Endothelial cell (in vitro differentiated cells): ENCODE measurements around the gene UTP18. TPM values are rescaled to one million over a fixed set of nuclear protein-coding genes. Genes with fewer than 3 reads are reported as not detected.

Experiments used
- DNase-seq: peaks from one replicate; pipeline ENCODE4 v3.0.0; 2021; ENCODE audit warnings: low spot score
- H3K27ac Mint-ChIP-seq: one replicate; pipeline ENCODE4 v1.8.0; 2021; ENCODE audit warnings: mixed read lengths, inconsistent platforms; ENCODE audit not compliant: unreplicated experiment
- H3K27me3 Mint-ChIP-seq: one replicate; pipeline ENCODE4 v1.8.0; 2021; ENCODE audit warnings: mild to moderate bottlenecking, moderate library complexity, mixed read lengths, inconsistent platforms; ENCODE audit not compliant: unreplicated experiment
- H3K36me3 Mint-ChIP-seq: one replicate; pipeline ENCODE4 v1.8.0; 2021; ENCODE audit warnings: mild to moderate bottlenecking, low read depth, mixed read lengths, inconsistent platforms; ENCODE audit not compliant: unreplicated experiment
- H3K4me1 Mint-ChIP-seq: one replicate; pipeline ENCODE4 v1.8.0; 2021; ENCODE audit warnings: mild to moderate bottlenecking, mixed read lengths, inconsistent platforms; ENCODE audit not compliant: unreplicated experiment
- H3K4me3 Mint-ChIP-seq: one replicate; pipeline ENCODE4 v1.8.0; 2021; ENCODE audit warnings: mild to moderate bottlenecking, mixed read lengths, inconsistent platforms; ENCODE audit not compliant: unreplicated experiment
- H3K9me3 Mint-ChIP-seq: one replicate; pipeline ENCODE4 v1.8.0; 2021; ENCODE audit warnings: mixed read lengths, inconsistent platforms; ENCODE audit not compliant: unreplicated experiment
- total RNA-seq: library from RNA; stranded (reverse); fragmentation: NEBNext Ultra II Directional; extraction: Animal tissue kit (Norgen Biotek cat#: 25700); gene quantifications from one replicate; pipeline ENCODE4 v1.2.1, GENCODE V29; 2021; ENCODE audit not compliant: unreplicated experiment
- TF ChIP-seq, protein P1 (sequence below): fragments of 200-600 bp; sonication (generic); IDR thresholded peaks from one replicate; pipeline ENCODE4 v1.5.0; 2021; ENCODE audit warnings: antibody characterized with exemption; ENCODE audit not compliant: unreplicated experiment

Gene UTP18
- total RNA-seq, 1 donor from 2014 or later, result 31.5 TPM

DNA sequence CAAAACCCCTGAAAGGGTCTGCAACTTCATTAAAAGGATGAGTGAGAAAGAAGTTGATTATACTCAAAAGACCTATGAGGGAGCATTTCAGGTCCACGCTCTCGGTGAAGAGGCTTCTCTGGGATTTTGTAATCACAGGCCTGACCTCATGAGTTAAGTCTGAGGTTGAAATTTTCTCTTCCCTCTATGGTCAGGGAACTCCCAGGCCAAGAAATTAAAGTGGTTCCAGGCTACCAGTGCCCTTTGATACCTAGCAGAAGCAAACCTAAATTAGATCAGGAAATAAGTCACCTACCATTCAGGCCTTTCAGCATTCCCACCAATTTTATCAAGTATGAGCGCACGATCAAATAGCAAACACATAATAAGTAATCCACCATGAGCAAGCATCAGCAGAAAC is 28.3 kb upstream of the UTP18 start:
- H3K9me3 Mint-ChIP-seq, result no peaks in the 10 kb centered on the region
- no peak for DNase-seq
- H3K27ac Mint-ChIP-seq, result no peak overlapping the region
- H3K27me3 Mint-ChIP-seq, result no peaks in the 10 kb centered on the region
- TF ChIP-seq, protein P1, sequence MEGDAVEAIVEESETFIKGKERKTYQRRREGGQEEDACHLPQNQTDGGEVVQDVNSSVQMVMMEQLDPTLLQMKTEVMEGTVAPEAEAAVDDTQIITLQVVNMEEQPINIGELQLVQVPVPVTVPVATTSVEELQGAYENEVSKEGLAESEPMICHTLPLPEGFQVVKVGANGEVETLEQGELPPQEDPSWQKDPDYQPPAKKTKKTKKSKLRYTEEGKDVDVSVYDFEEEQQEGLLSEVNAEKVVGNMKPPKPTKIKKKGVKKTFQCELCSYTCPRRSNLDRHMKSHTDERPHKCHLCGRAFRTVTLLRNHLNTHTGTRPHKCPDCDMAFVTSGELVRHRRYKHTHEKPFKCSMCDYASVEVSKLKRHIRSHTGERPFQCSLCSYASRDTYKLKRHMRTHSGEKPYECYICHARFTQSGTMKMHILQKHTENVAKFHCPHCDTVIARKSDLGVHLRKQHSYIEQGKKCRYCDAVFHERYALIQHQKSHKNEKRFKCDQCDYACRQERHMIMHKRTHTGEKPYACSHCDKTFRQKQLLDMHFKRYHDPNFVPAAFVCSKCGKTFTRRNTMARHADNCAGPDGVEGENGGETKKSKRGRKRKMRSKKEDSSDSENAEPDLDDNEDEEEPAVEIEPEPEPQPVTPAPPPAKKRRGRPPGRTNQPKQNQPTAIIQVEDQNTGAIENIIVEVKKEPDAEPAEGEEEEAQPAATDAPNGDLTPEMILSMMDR, result no peak
- H3K36me3 Mint-ChIP-seq, result no peaks in the 10 kb centered on the region
- no peaks in the 10 kb centered on the region for H3K4me1 Mint-ChIP-seq
- no peak overlapping the region for H3K4me3 Mint-ChIP-seq

DNA sequence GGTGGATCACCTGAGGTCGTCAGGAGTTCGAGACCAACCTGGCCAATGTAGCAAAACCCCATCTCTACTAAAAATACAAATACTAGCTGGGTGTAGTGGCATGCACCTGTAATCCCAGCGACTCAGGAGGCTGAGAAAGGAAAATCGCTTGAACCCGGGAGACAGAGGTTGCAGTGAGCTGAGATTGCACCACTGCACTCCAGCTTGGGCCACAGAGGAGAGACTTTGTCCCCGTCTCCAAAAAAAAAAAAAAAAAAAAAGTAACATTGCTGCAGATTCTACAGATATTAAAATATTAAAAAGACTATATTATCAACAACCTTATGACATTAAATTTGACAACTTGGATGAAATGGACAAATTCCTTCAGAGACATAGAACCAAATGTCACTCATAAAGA is 26.2 kb upstream of the UTP18 start:
- TF ChIP-seq, protein P1, result no peak
- Mint-ChIP-seq H3K4me1 (peaks cover 7% of the 10 kb centered on the region), H3K36me3 (no peaks in the 10 kb centered on the region), H3K27ac (no peak overlapping the region), H3K4me3 (no peak overlapping the region), H3K9me3 (no peaks in the 10 kb centered on the region), H3K27me3 (no peaks in the 10 kb centered on the region)
- DNase-seq, result no peak

DNA sequence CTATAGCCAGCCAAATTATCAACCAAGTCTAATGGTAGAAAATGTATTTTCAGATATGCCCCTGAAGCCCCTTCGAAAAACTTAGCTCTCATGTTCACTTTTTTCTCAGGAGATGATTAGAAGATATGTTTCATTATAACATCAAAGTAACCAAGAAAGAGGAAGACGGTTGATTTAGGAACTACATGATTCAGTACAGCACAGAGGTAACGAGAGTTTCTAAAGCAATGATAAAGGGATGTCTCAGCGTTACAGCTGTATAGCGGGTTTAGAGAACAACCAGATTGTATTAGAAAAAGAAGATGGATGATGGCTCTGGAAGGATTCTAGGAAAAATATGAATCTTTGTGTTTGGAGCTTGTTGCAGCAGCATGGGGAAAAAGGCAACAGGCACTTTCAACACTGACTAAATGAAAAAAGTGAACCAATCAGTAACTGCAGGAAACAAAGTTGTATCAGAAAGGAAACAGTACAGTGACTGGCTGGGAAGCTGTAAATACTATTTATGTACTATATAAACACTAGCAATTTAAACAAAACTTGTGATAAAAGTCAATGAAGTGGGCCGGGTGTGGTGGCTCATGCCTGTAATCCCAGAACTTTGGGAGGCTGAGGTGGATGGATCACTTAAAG is 22.0 kb upstream of the UTP18 start:
- H3K9me3 Mint-ChIP-seq, result no peaks in the 10 kb centered on the region
- H3K27me3 Mint-ChIP-seq, result no peaks in the 10 kb centered on the region
- no peaks in the 10 kb centered on the region for H3K36me3 Mint-ChIP-seq
- H3K27ac Mint-ChIP-seq, result peak overlapping the region; percentile 67
- no peak overlapping the region for H3K4me3 Mint-ChIP-seq
- TF ChIP-seq, protein P1, result no peak
- peaks cover 13% of the 10 kb centered on the region for H3K4me1 Mint-ChIP-seq
- DNase-seq, result no peak

DNA sequence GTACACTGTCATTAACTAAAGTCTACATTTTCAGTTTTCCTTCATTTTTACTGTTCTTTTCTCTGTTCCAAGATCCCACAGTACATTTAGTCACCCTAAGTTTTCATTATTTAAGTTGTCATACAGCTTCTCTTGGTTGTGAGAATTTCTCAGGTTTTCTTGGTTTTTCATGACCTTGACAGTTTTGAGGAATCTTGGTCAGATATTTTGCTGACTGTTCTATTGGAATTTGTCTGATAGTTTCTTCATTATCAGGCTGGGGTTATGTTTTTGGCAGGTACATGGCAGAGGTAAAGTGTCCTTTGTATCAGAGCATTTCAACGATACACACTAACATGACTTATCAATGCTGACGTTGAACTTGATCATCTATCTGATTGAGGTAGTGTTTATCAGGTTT is 20.1 kb upstream of the UTP18 start:
- H3K27ac Mint-ChIP-seq, result no peak overlapping the region
- no peak for DNase-seq
- H3K27me3 Mint-ChIP-seq, result peaks cover 2% of the 10 kb centered on the region
- TF ChIP-seq, protein P1, result no peak
- peaks cover 13% of the 10 kb centered on the region for H3K4me1 Mint-ChIP-seq
- no peak overlapping the region for H3K4me3 Mint-ChIP-seq
- H3K9me3 Mint-ChIP-seq, result no peaks in the 10 kb centered on the region
- no peaks in the 10 kb centered on the region for H3K36me3 Mint-ChIP-seq

DNA sequence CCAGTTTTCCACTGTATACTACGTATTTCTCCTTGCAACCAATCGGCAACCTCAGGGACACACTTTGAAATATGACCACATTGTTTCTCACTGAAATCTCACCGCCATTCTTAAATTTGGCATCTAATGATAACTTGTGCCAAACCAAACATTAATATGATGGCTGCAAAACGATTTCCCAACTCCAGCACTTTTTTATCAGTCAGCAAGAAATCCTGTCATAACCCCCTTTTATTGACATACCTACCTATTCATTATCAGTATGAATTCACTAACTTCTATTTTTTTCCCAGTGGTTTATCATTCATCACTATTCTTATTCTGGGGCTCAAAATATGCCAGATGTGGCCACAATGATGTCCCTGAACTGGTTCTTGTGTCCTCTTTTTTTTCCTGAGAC is 16.3 kb upstream of the UTP18 start:
- no peak for DNase-seq
- TF ChIP-seq, protein P1, result no peak
- Mint-ChIP-seq H3K27me3 (peaks cover 2% of the 10 kb centered on the region), H3K36me3 (no peaks in the 10 kb centered on the region), H3K9me3 (no peaks in the 10 kb centered on the region), H3K4me3 (no peak overlapping the region), H3K27ac (no peak overlapping the region), H3K4me1 (peaks cover 6% of the 10 kb centered on the region)
